Midbrain (tissue), 1 donor: Measurements from ENCODE around the gene KRT28.
"Not testable (repeated sequence)": the region's sequence is repeated elsewhere in the genome, so short reads cannot be mapped to it uniquely, and the experiment has no call there.

Experiments
- DNase-seq: peaks from one replicate; lab custom pipeline; 2025; lab: John Stamatoyannopoulos, UW

KRT28 gene

GRCh38 chr17:40779181-40779909 lies 20.4 kb downstream of the KRT28 start:
- DNase-seq = no peak

GRCh38 chr17:40778461-40778860 lies 21.3 kb downstream of the KRT28 start:
- no peak for DNase-seq

- no peak for DNase-seq
These were observed 21.8 kb downstream of the KRT28 start for GRCh38 chr17:40777971-40778370.

GRCh38 chr17:40777459-40777858 lies 22.3 kb downstream of the KRT28 start:
- no peak for DNase-seq

- DNase-seq = no peak
These were observed 23.8 kb downstream of the KRT28 start for GRCh38 chr17:40775945-40776344.

- DNase-seq = no peak
These were observed 27.7 kb downstream of the KRT28 start, which contains the start of gene KRT26 for GRCh38 chr17:40772101-40772500. KRT26 (minus strand) TSS chr17:40772201; CDS start chr17:40772113, 88 bp downstream.

GRCh38 chr17:40765657-40766056 lies 34.1 kb downstream of the KRT28 start:
- DNase-seq = no peak

- DNase-seq = no peak
These were observed 36.0 kb downstream of the KRT28 start for GRCh38 chr17:40763752-40764151.

- DNase-seq = no peak
These were observed 39.4 kb downstream of the KRT28 start for GRCh38 chr17:40760105-40761016.

GRCh38 chr17:40755231-40755630 lies 44.5 kb downstream of the KRT28 start, which contains the start of gene KRT25:
KRT25 (minus strand) TSS chr17:40755331; CDS start chr17:40755271, 60 bp downstream.
- no peak for DNase-seq

GRCh38 chr17:40753804-40754203 lies 46.0 kb downstream of the KRT28 start:
- no peak for DNase-seq

- no peak for DNase-seq
These were observed 48.7 kb downstream of the KRT28 start for GRCh38 chr17:40751065-40751464.

- DNase-seq = no peak
These were observed 49.4 kb downstream of the KRT28 start for GRCh38 chr17:40750391-40750790.

- not testable (repeated sequence) for DNase-seq
These were observed 51.1 kb downstream of the KRT28 start for GRCh38 chr17:40748666-40749065.
